ENCODE measurements around the gene MIPEP.

Gene MIPEP

DNA sequence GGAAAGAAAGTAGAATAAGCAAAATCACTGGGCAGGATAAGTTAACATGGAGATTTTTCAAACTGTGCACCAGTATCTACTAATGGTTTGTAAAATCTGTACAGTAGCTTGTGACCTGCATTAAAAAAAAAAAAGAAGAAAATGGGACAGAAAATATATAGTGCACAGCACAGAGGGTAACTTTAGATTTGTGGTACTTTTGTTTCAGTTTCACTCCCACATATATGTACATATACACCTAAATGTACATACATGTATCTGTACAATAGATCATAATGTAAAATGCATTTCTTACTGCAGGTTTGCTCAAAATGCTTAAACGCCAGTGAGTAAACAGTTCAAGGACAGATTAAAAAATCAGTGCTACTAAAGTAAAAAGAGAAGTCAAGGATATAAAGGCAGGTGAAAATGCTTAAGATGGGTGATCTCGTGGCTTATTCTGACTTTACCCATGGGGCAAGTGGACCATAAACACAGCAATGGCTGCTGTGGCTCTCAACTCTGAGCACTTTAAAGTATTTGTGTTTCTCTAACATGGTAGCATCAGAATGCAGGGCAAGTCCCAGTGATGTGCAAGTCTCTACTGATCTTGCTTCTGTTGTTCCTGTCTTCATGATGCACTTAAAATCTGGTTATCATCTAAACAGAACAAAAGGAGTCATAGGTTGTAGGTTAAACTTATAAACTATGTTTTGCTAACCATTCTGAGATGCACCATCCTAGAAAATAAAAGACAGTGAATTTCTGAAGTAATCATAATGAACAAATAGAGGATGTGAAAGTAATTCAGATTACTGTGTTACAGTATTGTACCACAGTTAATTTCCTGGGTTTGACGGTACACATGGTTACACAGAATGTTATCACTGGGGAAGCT is 112.3 kb downstream of the MIPEP start:
- no peak for DNase-seq (ENCODE audit: low read depth in 1 of 2, low spot score in 1 of 2)
- no peak for TF ChIP-seq CTCF (IDR thresholded peaks at IDR 0.05; ENCODE audit: insufficient read depth, low read length)
- no peak for TF ChIP-seq POLR2AphosphoS5 (IDR thresholded peaks at IDR 0.05; ENCODE audit: low read depth)
- no peak for TF ChIP-seq GABPA (IDR thresholded peaks at IDR 0.05; ENCODE audit: low read depth)
- TF ChIP-seq SPI1 (IDR thresholded peaks at IDR 0.05; ENCODE audit: borderline replicate concordance, low read depth) = no peak
- TF ChIP-seq, protein P1, sequence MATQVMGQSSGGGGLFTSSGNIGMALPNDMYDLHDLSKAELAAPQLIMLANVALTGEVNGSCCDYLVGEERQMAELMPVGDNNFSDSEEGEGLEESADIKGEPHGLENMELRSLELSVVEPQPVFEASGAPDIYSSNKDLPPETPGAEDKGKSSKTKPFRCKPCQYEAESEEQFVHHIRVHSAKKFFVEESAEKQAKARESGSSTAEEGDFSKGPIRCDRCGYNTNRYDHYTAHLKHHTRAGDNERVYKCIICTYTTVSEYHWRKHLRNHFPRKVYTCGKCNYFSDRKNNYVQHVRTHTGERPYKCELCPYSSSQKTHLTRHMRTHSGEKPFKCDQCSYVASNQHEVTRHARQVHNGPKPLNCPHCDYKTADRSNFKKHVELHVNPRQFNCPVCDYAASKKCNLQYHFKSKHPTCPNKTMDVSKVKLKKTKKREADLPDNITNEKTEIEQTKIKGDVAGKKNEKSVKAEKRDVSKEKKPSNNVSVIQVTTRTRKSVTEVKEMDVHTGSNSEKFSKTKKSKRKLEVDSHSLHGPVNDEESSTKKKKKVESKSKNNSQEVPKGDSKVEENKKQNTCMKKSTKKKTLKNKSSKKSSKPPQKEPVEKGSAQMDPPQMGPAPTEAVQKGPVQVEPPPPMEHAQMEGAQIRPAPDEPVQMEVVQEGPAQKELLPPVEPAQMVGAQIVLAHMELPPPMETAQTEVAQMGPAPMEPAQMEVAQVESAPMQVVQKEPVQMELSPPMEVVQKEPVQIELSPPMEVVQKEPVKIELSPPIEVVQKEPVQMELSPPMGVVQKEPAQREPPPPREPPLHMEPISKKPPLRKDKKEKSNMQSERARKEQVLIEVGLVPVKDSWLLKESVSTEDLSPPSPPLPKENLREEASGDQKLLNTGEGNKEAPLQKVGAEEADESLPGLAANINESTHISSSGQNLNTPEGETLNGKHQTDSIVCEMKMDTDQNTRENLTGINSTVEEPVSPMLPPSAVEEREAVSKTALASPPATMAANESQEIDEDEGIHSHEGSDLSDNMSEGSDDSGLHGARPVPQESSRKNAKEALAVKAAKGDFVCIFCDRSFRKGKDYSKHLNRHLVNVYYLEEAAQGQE (IDR thresholded peaks at IDR 0.05; ENCODE audit: insufficient replicate concordance, low read depth) = no peak
- Histone ChIP-seq H3K27ac (replicated peaks) (no peak overlapping the region), H3K4me3 (replicated peaks; ENCODE audit: insufficient read depth, low read length) (no peak overlapping the region), H3K27me3 (ENCODE audit: insufficient read depth, poor library complexity, severe bottlenecking) (no peaks in the 10 kb centered on the region)

GRCh38 chr13:23772717-23773116 is 116.5 kb downstream of the MIPEP start:
- Histone ChIP-seq H3K4me3 (replicated peaks; ENCODE audit: insufficient read depth, low read length) (no peak overlapping the region), H3K27ac (replicated peaks) (no peak overlapping the region), H3K27me3 (ENCODE audit: insufficient read depth, poor library complexity, severe bottlenecking) (no peaks in the 10 kb centered on the region)
- DNase-seq (ENCODE audit: low read depth in 1 of 2, low spot score in 1 of 2) = no peak
- TF ChIP-seq CTCF (IDR thresholded peaks at IDR 0.05; ENCODE audit: insufficient read depth, low read length) (no peak), SPI1 (IDR thresholded peaks at IDR 0.05; ENCODE audit: borderline replicate concordance, low read depth) (no peak), GABPA (IDR thresholded peaks at IDR 0.05; ENCODE audit: low read depth) (no peak), POLR2AphosphoS5 (IDR thresholded peaks at IDR 0.05; ENCODE audit: low read depth) (no peak)
- TF ChIP-seq, protein P1 (IDR thresholded peaks at IDR 0.05; ENCODE audit: insufficient replicate concordance, low read depth) = no peak

- DNase-seq (ENCODE audit: low read depth in 1 of 2, low spot score in 1 of 2) = no peak
Observed at GRCh38 chr13:23771956-23772355, 117.2 kb downstream of the MIPEP start.

More at GRCh38 chr13:23771956-23772355, 117.2 kb downstream of the MIPEP start:
- Histone ChIP-seq H3K4me3 (replicated peaks; ENCODE audit: insufficient read depth, low read length) (no peak overlapping the region), H3K27ac (replicated peaks) (no peak overlapping the region), H3K27me3 (ENCODE audit: insufficient read depth, poor library complexity, severe bottlenecking) (no peaks in the 10 kb centered on the region)
- TF ChIP-seq POLR2AphosphoS5 (IDR thresholded peaks at IDR 0.05; ENCODE audit: low read depth) (no peak), CTCF (IDR thresholded peaks at IDR 0.05; ENCODE audit: insufficient read depth, low read length) (no peak), SPI1 (IDR thresholded peaks at IDR 0.05; ENCODE audit: borderline replicate concordance, low read depth) (no peak), GABPA (IDR thresholded peaks at IDR 0.05; ENCODE audit: low read depth) (no peak)
- TF ChIP-seq, protein P1 (IDR thresholded peaks at IDR 0.05; ENCODE audit: insufficient replicate concordance, low read depth) = no peak

Data from HL-60 (cell line).